Frontal cortex (tissue), 4 donors: Measurements from ENCODE around the gene ZMIZ1. TPM values are rescaled to one million over a fixed set of nuclear protein-coding genes. Genes with fewer than 3 reads are reported as not detected.

Experiments
- DNase-seq, 2 donors: peaks; one replicate each; pipeline ENCODE4 v3.0.0; 2012; ENCODE audit warnings: low spot score in 2 of 2
- FAIRE-seq: peaks from 2 replicates; lab custom pipeline; 2012; peaks lifted over from hg19 to GRCh38; lab: Jason Lieb, UNC
- total RNA-seq: library from RNA; depleted of rRNA; stranded (reverse); fragments of >200 nt; gene quantifications from one replicate; pipeline ENCODE4 v1.2.3, GENCODE V29; 2014
- donor health status: control.
- donor health status: control.
- donor health status: control.

ZMIZ1 gene
- total RNA-seq, 1 donor from 2014 or later, result 19.6 TPM

GRCh38 chr10:79106256-79107050 lies 37.7 kb downstream of the ZMIZ1 start:
- no peak for DNase-seq
- no peak for FAIRE-seq

GRCh38 chr10:79107736-79108264 lies 39.0 kb downstream of the ZMIZ1 start:
- FAIRE-seq (no peak), DNase-seq (no peak)

DNA sequence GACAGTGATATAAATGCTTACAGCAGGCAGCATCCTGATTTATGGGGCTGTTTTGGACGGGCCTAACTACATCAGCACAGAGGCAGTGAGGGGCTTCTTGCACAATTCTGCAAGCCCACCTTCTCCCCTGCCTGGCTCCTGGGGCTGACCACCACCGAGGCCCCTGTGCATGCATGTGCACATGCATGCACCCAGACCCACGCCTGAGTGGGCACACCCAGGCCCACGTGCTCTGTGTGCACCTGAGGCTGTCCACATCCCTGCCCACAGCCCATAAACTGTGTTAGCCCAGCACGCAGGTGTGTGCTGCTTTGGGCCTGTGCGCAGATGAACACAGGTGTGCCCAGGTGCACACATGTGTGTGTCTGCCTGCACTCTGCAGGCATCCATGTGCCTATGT lies 40.0 kb downstream of the ZMIZ1 start:
- no peak for FAIRE-seq
- no peak for DNase-seq

GRCh38 chr10:79111427-79111826 lies 42.7 kb downstream of the ZMIZ1 start:
- DNase-seq, result no peak
- FAIRE-seq, result no peak

DNA sequence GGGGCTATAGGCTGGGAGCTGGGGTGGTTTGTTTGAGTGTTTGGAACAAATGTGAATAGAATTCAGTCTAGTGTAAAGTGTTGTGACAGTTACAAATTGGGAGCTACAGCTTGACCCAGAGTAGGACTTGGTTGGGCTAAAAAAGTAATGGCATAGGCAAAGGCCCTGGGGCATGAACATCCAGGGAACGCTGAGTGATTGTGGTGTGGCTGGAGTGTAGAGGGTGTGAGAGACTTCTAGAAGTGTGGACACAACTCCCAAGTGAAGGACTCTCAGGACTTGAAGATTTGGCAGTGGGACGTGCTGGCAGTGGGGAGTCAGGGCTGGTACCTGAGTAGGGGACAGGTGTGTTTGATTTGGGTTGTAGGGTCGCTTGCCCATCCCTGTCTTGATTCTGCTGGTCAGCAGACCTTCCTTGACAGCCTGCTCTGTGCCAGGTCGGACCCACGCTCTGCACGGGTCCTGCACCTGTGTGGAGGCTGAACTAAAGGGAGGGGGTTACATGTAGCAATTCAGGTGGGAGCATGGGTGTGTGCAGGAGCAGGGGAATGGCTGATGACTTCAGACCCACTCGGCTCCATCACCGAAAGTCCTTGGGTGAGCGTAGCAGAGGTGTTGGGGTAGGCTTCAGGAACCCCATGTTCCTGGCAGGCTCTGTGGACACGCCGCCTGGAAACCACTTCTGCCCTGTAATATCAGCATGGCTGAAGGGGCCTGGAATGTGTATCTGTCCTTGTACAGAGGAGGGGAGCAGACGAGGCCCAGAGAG lies 43.3 kb downstream of the ZMIZ1 start:
- FAIRE-seq (no peak), DNase-seq (no peak)

GRCh38 chr10:79112881-79113431 lies 44.2 kb downstream of the ZMIZ1 start:
- no peak for FAIRE-seq
- no peak for DNase-seq

- DNase-seq, result no peak
- no peak for FAIRE-seq
These were observed 45.1 kb downstream of the ZMIZ1 start for GRCh38 chr10:79113827-79114226.

GRCh38 chr10:79115302-79115701 lies 46.5 kb downstream of the ZMIZ1 start:
- DNase-seq (no peak), FAIRE-seq (no peak)

DNA sequence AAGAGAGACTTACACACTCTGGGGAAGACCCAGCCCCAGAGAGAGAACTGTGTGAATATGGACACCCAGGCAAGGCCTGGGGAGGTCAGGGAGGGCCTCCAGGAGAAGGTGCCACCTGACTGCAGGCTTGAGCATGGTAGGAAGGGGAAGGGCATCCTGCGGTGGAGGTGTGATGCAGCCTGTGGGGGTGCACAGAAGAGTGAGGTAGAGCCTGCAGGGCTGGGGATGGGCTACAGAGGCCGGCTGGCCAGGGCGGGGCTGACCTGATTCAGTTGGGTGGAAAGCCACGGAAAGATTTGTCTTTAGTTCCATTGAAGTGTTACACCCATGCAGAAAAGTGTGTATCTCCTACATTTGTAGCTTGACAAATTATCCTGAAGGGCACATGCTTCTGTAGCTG lies 47.6 kb downstream of the ZMIZ1 start:
- FAIRE-seq (no peak), DNase-seq (no peak)

GRCh38 chr10:79116801-79117723 lies 48.3 kb downstream of the ZMIZ1 start:
- no peak for DNase-seq
- no peak for FAIRE-seq

GRCh38 chr10:79118286-79119202 lies 49.8 kb downstream of the ZMIZ1 start:
- FAIRE-seq, result no peak
- DNase-seq, result no peak

GRCh38 chr10:79119306-79119705 lies 50.5 kb downstream of the ZMIZ1 start:
- FAIRE-seq, result no peak
- no peak for DNase-seq

DNA sequence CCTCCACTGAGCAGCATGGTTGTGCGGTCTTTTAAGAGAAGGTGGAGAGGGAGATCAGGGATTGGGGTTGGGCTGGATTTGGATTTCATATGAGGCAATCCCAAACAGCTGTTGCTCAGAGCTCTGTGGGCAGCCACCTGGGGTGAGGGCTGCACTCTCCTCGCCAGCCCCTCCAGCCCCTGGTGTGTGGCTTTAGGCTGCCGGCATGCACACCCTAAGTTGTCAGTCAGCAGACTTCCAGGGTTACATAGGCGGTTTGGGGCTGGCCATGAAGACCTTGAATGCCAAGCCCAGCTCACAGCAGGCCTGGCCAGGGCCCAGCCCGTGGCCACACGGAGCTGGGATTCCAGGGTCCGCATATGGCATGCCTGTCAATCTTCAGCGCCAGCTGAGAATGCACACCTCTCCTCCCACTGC lies 54.8 kb downstream of the ZMIZ1 start:
- DNase-seq (no peak), FAIRE-seq (no peak)

DNA sequence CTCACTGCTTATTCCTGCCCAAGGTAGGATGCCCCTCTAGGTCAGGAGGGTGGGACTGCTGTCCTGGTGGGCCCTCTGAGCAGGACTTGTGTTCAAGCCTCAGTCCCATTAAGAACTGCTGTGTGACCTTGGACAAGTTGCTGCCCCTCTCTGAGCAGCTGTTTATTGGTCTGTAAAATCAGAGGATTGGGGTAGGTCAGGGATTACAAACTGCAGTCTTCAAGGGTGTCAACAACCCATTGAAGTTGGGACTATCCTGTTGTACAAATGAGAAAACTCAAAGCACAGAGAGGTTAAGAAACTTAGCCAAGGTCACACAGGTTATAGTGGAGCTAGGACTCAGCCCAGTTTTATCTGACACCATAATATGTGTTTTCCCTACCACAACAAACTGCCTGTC lies 55.3 kb downstream of the ZMIZ1 start:
- DNase-seq, result no peak
- no peak for FAIRE-seq

DNA sequence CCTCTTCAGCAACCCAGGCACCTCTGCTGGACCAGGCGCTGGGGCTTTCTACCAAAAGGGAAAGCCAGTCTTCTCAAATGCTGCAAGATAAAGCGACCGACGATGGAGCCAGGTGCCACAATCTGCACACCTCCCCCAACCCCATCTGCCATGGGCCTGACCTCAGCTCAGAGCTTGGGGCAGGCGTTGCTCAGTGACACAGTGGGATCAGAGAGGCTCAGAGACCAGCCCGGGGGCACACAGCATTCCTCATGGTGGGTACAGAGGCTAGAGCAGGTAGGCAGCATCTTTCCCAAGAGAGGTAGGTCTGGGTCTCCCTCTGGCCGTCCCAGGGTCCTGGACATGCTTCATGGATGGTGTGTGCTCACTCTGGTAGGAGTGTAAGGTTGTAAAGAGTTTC lies 56.3 kb downstream of the ZMIZ1 start:
- no peak for DNase-seq
- no peak for FAIRE-seq

GRCh38 chr10:79126351-79127080 lies 57.8 kb downstream of the ZMIZ1 start:
- FAIRE-seq, result no peak

GRCh38 chr10:79127151-79127961 lies 58.6 kb downstream of the ZMIZ1 start:
- no peak for DNase-seq
- no peak for FAIRE-seq

More at GRCh38 chr10:79126351-79127080, 57.8 kb downstream of the ZMIZ1 start:
- no peak for DNase-seq
